ENCODE results near the gene PRKCH.

DNA sequence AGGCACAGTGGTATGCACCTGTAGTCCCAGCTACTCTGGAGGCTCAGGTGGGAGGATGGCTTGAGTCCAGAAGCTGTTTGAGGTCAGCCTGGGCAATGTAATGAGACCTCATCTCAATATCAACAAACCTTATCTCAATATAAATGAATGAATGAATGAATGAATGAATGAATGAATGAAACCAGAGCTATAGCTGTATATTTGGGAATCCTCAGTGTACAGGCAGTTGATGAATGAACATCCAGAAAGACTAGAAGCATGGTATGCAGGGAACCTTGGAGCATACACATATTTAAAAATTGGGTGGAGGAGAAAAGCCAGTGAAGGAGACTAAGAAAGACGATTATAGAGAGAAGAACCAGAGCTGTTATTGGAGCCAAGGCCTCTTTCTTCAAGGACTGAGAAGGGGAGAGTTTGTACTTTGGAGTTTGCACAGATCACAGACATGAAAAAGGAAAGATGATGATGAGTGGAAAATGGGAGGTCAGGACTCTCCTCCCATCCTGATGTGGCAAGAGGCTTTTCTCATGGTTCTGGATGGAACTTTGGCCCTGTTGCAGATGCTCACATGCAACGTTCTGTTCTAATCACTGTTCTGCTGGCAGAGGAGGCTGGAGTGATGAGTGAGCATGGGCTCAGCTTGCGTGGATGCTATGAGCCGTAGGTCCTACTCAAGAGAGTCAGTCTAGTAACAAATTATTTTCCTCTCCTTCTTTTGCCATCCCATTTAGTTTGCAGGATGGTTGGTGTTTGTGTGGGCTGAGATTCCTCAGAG, 114.4 kb downstream of the PRKCH start:
- TF ChIP-seq CTCF (IDR thresholded peaks at IDR 0.05) = no peak
- no peak for TF ChIP-seq POLR2A (IDR thresholded peaks at IDR 0.05)
- no peak for TF ChIP-seq EP300 (IDR thresholded peaks at IDR 0.05)

All from sigmoid colon (tissue), 4 donors.